NB4 (cell line): ENCODE measurements around the gene ATXN3.
"Not testable (repeated sequence)": the region's sequence is repeated elsewhere in the genome, so short reads cannot be mapped to it uniquely, and the experiment has no call there.

Experiments
- DNase-seq: peaks from one replicate; pipeline ENCODE4 v3.0.0; 2010; ENCODE audit warnings: low read depth
- H3K4me3 ChIP-seq: one replicate; pipeline ENCODE4 v1.5.1; 2011; ENCODE audit warnings: mild to moderate bottlenecking, low read depth, low read length, moderate library complexity
- MAX ChIP-seq: IDR thresholded peaks from 2 replicates; pipeline ENCODE4 v1.6.1; 2011; ENCODE audit warnings: low read depth, low read length
- MYC ChIP-seq: IDR thresholded peaks from 2 replicates; pipeline ENCODE4 v1.6.1; 2011; ENCODE audit warnings: low read depth, low read length
- POLR2A ChIP-seq: IDR thresholded peaks from 2 replicates; pipeline ENCODE4 v1.6.1; 2011; ENCODE audit warnings: mild to moderate bottlenecking; ENCODE audit not compliant: insufficient read length; ENCODE audit errors: extremely low read depth
- TF ChIP-seq, protein P1 (sequence below): IDR thresholded peaks from one replicate; pipeline ENCODE4 v1.5.1; 2012; ENCODE audit warnings: low read depth, low read length

The ATXN3 gene

DNA sequence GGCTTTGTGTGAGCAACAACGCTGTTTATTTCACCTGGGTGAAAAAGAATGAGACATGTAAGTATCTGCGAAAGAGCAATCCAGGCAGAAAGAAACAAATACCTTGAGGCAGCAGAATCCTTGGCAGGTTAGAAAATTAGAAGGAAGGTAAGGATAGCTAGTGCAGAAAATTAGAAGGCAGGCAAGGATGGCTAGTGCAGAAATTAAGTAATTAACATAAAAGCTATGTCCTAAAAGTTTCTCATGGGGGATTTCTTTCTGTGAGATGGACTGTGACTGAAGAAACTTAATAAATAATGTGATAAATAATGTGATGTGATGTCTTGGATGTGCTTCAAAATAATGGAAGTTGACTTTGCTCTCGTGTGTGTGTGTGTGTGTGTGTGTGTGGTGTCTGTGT lies 56.6 kb downstream of the ATXN3 start:
- TF ChIP-seq POLR2A (no peak), MAX (no peak), MYC (no peak)
- TF ChIP-seq, protein P1, sequence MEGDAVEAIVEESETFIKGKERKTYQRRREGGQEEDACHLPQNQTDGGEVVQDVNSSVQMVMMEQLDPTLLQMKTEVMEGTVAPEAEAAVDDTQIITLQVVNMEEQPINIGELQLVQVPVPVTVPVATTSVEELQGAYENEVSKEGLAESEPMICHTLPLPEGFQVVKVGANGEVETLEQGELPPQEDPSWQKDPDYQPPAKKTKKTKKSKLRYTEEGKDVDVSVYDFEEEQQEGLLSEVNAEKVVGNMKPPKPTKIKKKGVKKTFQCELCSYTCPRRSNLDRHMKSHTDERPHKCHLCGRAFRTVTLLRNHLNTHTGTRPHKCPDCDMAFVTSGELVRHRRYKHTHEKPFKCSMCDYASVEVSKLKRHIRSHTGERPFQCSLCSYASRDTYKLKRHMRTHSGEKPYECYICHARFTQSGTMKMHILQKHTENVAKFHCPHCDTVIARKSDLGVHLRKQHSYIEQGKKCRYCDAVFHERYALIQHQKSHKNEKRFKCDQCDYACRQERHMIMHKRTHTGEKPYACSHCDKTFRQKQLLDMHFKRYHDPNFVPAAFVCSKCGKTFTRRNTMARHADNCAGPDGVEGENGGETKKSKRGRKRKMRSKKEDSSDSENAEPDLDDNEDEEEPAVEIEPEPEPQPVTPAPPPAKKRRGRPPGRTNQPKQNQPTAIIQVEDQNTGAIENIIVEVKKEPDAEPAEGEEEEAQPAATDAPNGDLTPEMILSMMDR = no peak
- no peak overlapping the region for H3K4me3 ChIP-seq
- DNase-seq = no peak

DNA sequence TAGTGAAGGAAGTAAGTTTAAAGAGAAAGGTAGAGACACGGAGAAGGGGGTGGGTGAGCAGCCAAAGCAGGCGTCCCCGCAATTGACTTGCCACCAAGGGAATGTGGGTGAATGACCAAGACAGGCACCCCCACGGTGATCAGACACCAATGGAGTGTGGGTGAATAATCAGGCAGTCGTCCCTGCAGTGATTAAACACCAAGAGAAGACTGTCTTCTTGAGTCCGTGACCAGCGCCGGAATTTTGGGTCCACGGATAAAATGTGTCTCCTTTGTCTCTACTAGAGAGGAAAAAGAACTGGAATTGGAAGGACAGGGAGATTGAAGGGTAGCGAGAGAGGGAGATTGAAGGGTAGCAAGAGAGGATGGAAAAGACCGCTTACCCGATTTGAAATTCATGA lies 57.2 kb downstream of the ATXN3 start:
- H3K4me3 ChIP-seq = not testable (repeated sequence)

GRCh38 chr14:92045904-92046303 lies 60.5 kb downstream of the ATXN3 start:
- not testable (repeated sequence) for H3K4me3 ChIP-seq, DNase-seq

More for the DNA sequence above, 57.2 kb downstream of the ATXN3 start:
- not testable (repeated sequence) for DNase-seq

DNA sequence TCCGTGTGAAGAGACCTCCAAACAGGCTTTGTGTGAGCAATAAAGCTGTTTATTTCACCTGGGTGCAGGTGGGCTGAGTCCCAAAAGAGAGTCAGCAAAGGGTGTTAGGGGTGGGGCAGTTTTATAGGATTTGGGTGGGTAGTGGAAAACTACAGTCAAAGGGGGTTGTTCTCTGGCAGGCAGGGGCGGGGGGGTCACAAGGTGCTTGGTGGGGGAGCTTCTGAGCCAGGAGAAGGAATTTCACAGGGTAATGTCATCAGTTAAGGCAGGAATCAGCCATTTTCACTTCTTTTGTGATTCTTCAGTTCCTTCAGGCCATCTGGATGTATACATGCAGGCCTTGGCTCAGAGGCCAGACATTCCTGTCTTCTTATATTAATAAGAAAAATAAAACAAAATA lies 64.6 kb downstream of the ATXN3 start:
- not testable (repeated sequence) for H3K4me3 ChIP-seq, DNase-seq

GRCh38 chr14:92041203-92041602 lies 65.2 kb downstream of the ATXN3 start:
- no peak for DNase-seq
- peak overlapping the region; percentile 77 for H3K4me3 ChIP-seq
- TF ChIP-seq MYC = no peak
- no peak for TF ChIP-seq MAX
- TF ChIP-seq, protein P1 = no peak
- no peak for TF ChIP-seq POLR2A

DNA sequence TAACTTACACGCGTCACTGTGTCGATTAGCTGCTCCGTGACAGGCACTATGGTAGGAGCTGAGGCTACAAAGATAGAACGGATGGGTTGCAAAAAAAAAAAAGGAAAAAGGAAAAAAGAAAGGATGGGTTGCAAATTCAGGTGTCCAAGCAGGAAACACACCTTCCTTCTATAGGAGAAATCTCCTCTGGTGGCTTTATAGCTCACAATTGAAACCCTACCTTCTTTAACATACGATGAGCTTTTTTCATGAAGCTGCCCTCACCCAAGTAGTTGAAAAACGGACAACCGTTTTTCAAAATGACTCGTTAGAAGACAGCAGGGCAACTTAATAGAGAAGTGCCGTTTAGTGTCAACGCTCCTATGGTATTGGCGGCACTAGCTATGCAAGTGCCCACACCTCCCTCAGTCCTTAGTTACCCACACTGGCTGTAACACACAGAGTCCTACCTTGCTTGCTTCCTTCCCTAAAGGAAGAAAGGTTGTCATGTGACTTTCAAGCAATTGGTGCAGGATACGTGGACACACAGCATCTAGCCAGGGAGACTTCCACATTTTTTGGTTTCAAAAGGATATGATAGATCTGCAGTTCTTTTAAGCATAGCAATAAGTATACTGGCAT lies 65.8 kb downstream of the ATXN3 start:
- peak; percentile 59 for DNase-seq
- H3K4me3 ChIP-seq = peak overlapping the region; percentile 77
- TF ChIP-seq MYC (peak; percentile 1; the same call in 1 of the 2 replicates), POLR2A (no peak), MAX (0 out of 2 replicates have a peak, but pooled peaks have one; percentile 37)
- TF ChIP-seq, protein P1 = no peak

DNA sequence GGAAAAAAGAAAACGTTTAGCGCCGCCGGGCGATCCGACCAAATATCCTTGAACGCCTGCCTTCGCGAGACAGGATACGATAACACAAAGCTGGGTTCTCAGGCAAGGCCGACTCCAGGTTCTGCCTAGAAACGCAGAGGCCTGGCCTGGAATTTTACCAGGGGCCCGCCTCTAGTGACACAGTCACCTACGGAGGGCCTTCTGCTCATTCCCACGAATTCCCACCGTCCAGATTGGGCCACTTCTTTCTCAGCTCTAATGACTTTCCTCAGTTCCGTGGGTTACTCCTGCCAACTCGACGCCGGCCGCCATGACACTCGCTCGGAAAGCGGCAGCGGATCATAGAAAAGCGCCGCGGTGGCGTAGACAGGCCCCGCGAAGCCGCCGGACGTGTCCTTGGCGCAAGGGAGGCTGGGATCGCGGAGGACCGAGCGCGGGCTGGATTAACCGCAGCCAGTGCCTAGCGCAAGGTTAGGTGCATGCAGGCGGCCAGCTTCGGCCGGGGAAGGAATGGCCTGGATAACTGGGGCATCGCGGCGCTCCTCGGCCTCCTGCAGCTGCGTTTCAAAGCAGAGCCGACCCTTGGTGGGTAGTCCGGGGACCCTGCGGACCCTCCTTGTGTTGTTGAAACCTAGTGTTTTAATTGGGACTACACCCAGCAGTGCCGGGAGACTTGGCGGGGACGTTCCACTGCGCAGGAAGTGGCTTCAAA lies 66.5 kb downstream of the ATXN3 start, which contains the start of gene TRIP11:
TSS of gene TRIP11 (minus strand) at position 341 of the 712 bp plus-strand sequence. CDS start 374 bp downstream, outside the sequence.
- TF ChIP-seq MAX (0 out of 2 replicates have a peak, but pooled peaks have one; percentile 22), MYC (peak; percentile 73), POLR2A (peak; percentile 91)
- TF ChIP-seq, protein P1 = no peak
- peak within 1 kb of the TSS; percentile 77 for H3K4me3 ChIP-seq

More for the DNA sequence above, 66.5 kb downstream of the ATXN3 start, which contains the start of gene TRIP11:
- DNase-seq = peak; percentile 96
